K562 (cell line): ENCODE data around the gene NAT14. TPM values are rescaled to one million over a fixed set of nuclear protein-coding genes. Genes with fewer than 3 reads are reported as not detected.

Experiments
- GABPB1 ChIP-seq: sonication (generic); formaldehyde crosslinking; IDR thresholded peaks from 2 replicates; pipeline ENCODE4 v1.8.0; 2022; ENCODE audit warnings: mild to moderate bottlenecking, missing genetic modification reagents
- GTF2B ChIP-seq: IDR thresholded peaks from 2 replicates; pipeline ENCODE4 v1.6.1; 2011; ENCODE audit not compliant: insufficient read length; ENCODE audit errors: extremely low read depth
- KLF6 ChIP-seq: fragments of 250-450 bp; sonication (Bioruptor Pico); IDR thresholded peaks from 2 replicates; pipeline ENCODE4 v1.4.0; 2020; ENCODE audit warnings: mild to moderate bottlenecking, moderate library complexity, borderline replicate concordance
- MBD1 ChIP-seq: fragments of 250-450 bp; sonication (Bioruptor Pico); IDR thresholded peaks from 2 replicates; pipeline ENCODE4 v1.8.0; 2022; ENCODE audit warnings: inconsistent platforms
- MCM2 ChIP-seq: fragments of 450-650 bp; IDR thresholded peaks from 2 replicates; pipeline ENCODE4 v1.6.1; 2017; ENCODE audit warnings: low read depth, mild to moderate bottlenecking
- MEF2A ChIP-seq: IDR thresholded peaks from 2 replicates; pipeline ENCODE4 v1.6.1; 2011; ENCODE audit warnings: low read depth, mild to moderate bottlenecking, low read length, moderate library complexity; ENCODE audit not compliant: control insufficient read depth
- MYBL2 ChIP-seq, 2 experiments: fragments of 450-650 bp in 1 of 2; sonication (generic) in 1 of 2; formaldehyde crosslinking in 1 of 2; IDR thresholded peaks; 2 replicates each; pipeline versions ENCODE4 v1.6.1 to v1.8.1; 2017 to 2022; ENCODE audit warnings: borderline replicate concordance in 1 of 2, inconsistent platforms in 1 of 2, low read depth in 1 of 2, mild to moderate bottlenecking in 1 of 2, missing genetic modification reagents in 1 of 2, moderate library complexity in 1 of 2
- NFIX ChIP-seq: fragments of 250-450 bp; sonication (Bioruptor Pico); IDR thresholded peaks from 2 replicates; pipeline ENCODE4 v1.4.0; 2020; ENCODE audit warnings: low read depth, mild to moderate bottlenecking, moderate library complexity
- NFRKB ChIP-seq: fragments of 450-650 bp; IDR thresholded peaks from 2 replicates; pipeline ENCODE4 v1.6.1; 2016; ENCODE audit warnings: low read depth
- RNF2 ChIP-seq: sonication (generic); IDR thresholded peaks from 2 replicates; pipeline ENCODE4 v1.6.1; 2016
- SNIP1 ChIP-seq: fragments of 450-650 bp; IDR thresholded peaks from 2 replicates; pipeline ENCODE4 v1.7.1; 2017; ENCODE audit warnings: low read depth, mild to moderate bottlenecking
- TCF7 ChIP-seq: sonication (generic); IDR thresholded peaks from 2 replicates; pipeline ENCODE4 v1.6.1; 2016; ENCODE audit warnings: antibody characterized with exemption, borderline replicate concordance
- XRCC4 ChIP-seq: IDR thresholded peaks from one replicate; pipeline ENCODE4 v1.6.1; 2011; ENCODE audit not compliant: insufficient read depth, insufficient read length; ENCODE audit errors: extremely low read depth
- ZBTB1 ChIP-seq: sonication (generic); formaldehyde crosslinking; IDR thresholded peaks from 2 replicates; pipeline ENCODE4 v1.8.1; 2023; ENCODE audit warnings: missing genetic modification reagents, low read depth, mild to moderate bottlenecking, borderline replicate concordance
- ZEB2 ChIP-seq: fragments of 450-650 bp; IDR thresholded peaks from 2 replicates; pipeline ENCODE4 v1.6.1; 2016
- ZNF174 ChIP-seq: fragments of 250-450 bp; sonication (Bioruptor Pico); IDR thresholded peaks from 2 replicates; pipeline ENCODE4 v1.4.0; 2020; ENCODE audit warnings: mild to moderate bottlenecking
- ZNF511 ChIP-seq: sonication (generic); formaldehyde crosslinking; IDR thresholded peaks from 2 replicates; pipeline ENCODE4 v1.8.0; 2022; ENCODE audit warnings: mild to moderate bottlenecking, missing genetic modification reagents
- ZNF76 ChIP-seq: fragments of 250-450 bp; sonication (Bioruptor Pico); IDR thresholded peaks from 2 replicates; pipeline ENCODE4 v1.4.0; 2020; ENCODE audit warnings: mild to moderate bottlenecking, moderate library complexity, borderline replicate concordance
- polyA plus RNA-seq, 8 experiments: library from polyadenylated mRNA; depleted of rRNA in 4 of 8; stranded (reverse) in 5 of 8; unstranded in 3 of 8; fragments of >200 nt; fragmentation: Nextera tagmentation in 2 of 8; fragmentation: Illumina TruSeq in 1 of 8; extraction: Ambion mirVana in 2 of 8; extraction: Trizol in 1 of 8; gene quantifications; 2 replicates each; pipeline versions ENCODE4 v1.2.1 to v1.2.3, GENCODE V29; 2011 to 2014; ENCODE audit warnings: inconsistent platforms in 1 of 8, missing spikeins in 1 of 8
- total RNA-seq, 7 experiments: library from RNA; depleted of rRNA in 6 of 7; stranded (reverse); fragments of >200 nt in 6 of 7; fragmentation: Illumina TruSeq in 2 of 7; extraction: Trizol in 2 of 7; gene quantifications; 2 replicates each; pipeline versions ENCODE4 v1.2.1 to v1.2.3, GENCODE V29; 2011 to 2021; ENCODE audit warnings: low replicate concordance in 1 of 7
- TF ChIP-seq, protein P1 (sequence below): fragments of 250-450 bp; sonication (Bioruptor Pico); IDR thresholded peaks from 2 replicates; pipeline ENCODE4 v1.8.0; 2021; ENCODE audit warnings: mild to moderate bottlenecking, moderate library complexity
- TF ChIP-seq, protein P2 (sequence below): fragments of 250-450 bp; sonication (Bioruptor Pico); IDR thresholded peaks from 2 replicates; pipeline ENCODE4 v1.4.0; 2020; ENCODE audit warnings: mild to moderate bottlenecking, moderate library complexity
- TF ChIP-seq, protein P3 (sequence below): fragments of 450-650 bp; IDR thresholded peaks from 2 replicates; pipeline ENCODE4 v1.6.1; 2016; ENCODE audit warnings: low read depth, mild to moderate bottlenecking, moderate library complexity

NAT14 gene
- total and polyA plus RNA-seq, 9 of the 15 experiments (the other 6 are each of a cell fraction or from before 2014, with no cell fraction given), result 2.4 to 77.0 (median 26.7) TPM

GRCh38 chr19:55467236-55468053 is 17.5 kb upstream of the NAT14 start (continued):
- TF ChIP-seq MBD1 (CRISPR knock-in tag), result no peak
- TF ChIP-seq, protein P1, sequence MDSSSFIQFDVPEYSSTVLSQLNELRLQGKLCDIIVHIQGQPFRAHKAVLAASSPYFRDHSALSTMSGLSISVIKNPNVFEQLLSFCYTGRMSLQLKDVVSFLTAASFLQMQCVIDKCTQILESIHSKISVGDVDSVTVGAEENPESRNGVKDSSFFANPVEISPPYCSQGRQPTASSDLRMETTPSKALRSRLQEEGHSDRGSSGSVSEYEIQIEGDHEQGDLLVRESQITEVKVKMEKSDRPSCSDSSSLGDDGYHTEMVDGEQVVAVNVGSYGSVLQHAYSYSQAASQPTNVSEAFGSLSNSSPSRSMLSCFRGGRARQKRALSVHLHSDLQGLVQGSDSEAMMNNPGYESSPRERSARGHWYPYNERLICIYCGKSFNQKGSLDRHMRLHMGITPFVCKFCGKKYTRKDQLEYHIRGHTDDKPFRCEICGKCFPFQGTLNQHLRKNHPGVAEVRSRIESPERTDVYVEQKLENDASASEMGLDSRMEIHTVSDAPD, result no peak
- no peak for TF ChIP-seq ZBTB1
- TF ChIP-seq ZEB2, result peak; percentile 92
- TF ChIP-seq MYBL2 (IDR thresholded peaks at IDR 0.05; ENCODE audit: low read depth), result no peak
- TF ChIP-seq MYBL2 (CRISPR knock-in tag; IDR thresholded peaks at IDR 0.05; ENCODE audit: borderline replicate concordance), result no peak
- no peak for TF ChIP-seq SNIP1
- TF ChIP-seq ZNF174, result no peak
- TF ChIP-seq KLF6, result no peak
- no peak for TF ChIP-seq MCM2
- TF ChIP-seq, protein P2, sequence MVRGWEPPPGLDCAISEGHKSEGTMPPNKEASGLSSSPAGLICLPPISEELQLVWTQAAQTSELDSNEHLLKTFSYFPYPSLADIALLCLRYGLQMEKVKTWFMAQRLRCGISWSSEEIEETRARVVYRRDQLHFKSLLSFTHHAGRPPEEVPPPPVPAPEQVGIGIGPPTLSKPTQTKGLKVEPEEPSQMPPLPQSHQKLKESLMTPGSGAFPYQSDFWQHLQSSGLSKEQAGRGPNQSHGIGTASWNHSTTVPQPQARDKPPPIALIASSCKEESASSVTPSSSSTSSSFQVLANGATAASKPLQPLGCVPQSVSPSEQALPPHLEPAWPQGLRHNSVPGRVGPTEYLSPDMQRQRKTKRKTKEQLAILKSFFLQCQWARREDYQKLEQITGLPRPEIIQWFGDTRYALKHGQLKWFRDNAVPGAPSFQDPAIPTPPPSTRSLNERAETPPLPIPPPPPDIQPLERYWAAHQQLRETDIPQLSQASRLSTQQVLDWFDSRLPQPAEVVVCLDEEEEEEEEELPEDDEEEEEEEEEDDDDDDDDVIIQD (CRISPR knock-in tag), result no peak
- no peak for TF ChIP-seq ZNF76 (CRISPR knock-in tag)
- no peak for TF ChIP-seq NFIX (CRISPR knock-in tag)
- peak; percentile 87 for TF ChIP-seq NFRKB
- TF ChIP-seq XRCC4, result no peak
- TF ChIP-seq RNF2, result peak; percentile 63; the same call in 1 of the 2 replicates
- no peak for TF ChIP-seq GTF2B
- no peak; the same call in 1 of the 2 replicates for TF ChIP-seq TCF7
- TF ChIP-seq MEF2A, result no peak
- TF ChIP-seq GABPB1 (CRISPR knock-in tag), result no peak
- no peak for TF ChIP-seq ZNF511 (CRISPR knock-in tag)
- TF ChIP-seq, protein P3, sequence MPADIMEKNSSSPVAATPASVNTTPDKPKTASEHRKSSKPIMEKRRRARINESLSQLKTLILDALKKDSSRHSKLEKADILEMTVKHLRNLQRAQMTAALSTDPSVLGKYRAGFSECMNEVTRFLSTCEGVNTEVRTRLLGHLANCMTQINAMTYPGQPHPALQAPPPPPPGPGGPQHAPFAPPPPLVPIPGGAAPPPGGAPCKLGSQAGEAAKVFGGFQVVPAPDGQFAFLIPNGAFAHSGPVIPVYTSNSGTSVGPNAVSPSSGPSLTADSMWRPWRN, result peak; percentile 74
